Pancreas (tissue), 10 donors: Measurements from ENCODE around the gene BARX1. TPM values are rescaled to one million over a fixed set of nuclear protein-coding genes. Genes with fewer than 3 reads are reported as not detected.
A peak's percentile ranks its signal among the peaks of the same experiment; 100 is the strongest.

Experiments used
- ATAC-seq, 4 donors: fragments of 200-7000 bp; cut with Tn5 transposase; one replicate each; pipeline versions ENCODE4 v1.8.0 to v1.9.1; 2020; ENCODE audit warnings: mild to moderate bottlenecking in 4 of 4, moderate library complexity in 4 of 4
- DNase-seq, 6 donors: peaks; one replicate each; pipeline ENCODE4 v3.0.0-alpha.2; 2020
- FAIRE-seq: peaks from 2 replicates; lab custom pipeline; 2012; peaks lifted over from hg19 to GRCh38; lab: Jason Lieb, UNC
- H3K27ac ChIP-seq, 4 donors: fragments of 200-600 bp; sonication (generic); 1 replicate in 3 of 4; 2 replicates in 1 of 4; pipeline versions ENCODE4 v1.5.0 to v1.8.0; 2020
- H3K27me3 ChIP-seq, 4 donors: fragments of 200-600 bp; one replicate each; pipeline ENCODE4 v1.8.0; 2021
- H3K36me3 ChIP-seq, 3 donors: fragments of 200-600 bp; sonication (generic) in 1 of 3; one replicate each; pipeline versions ENCODE4 v1.5.0 to v1.8.0; 2020 to 2021
- H3K4me1 ChIP-seq, 3 donors: fragments of 200-600 bp; one replicate each; pipeline ENCODE4 v1.8.0; 2021
- H3K4me3 ChIP-seq, 4 donors: fragments of 200-600 bp; sonication (generic) in 2 of 4; one replicate each; pipeline versions ENCODE4 v1.5.0 to v1.8.0; 2020 to 2021
- H3K9me3 ChIP-seq, 4 donors: fragments of 200-600 bp; one replicate each; pipeline ENCODE4 v1.8.0; 2021
- WGBS, 2 donors: extraction: QIAGEN DNeasy Blood & Tissue Kit; methylation state at CpG; one replicate each; pipeline ENCODE4 v1.1.7; 2013; 5-methylcytosine and 5-hydroxymethylcytosine counted together
- intact Hi-C, 3 donors: fragments of 100-400 bp; cut with DNase I; formaldehyde crosslinking; loops; one replicate each; pipeline versions ENCODE4 v1.11.1 to v1.14.2; 2022
- polyA plus RNA-seq, 2 donors: library from polyadenylated mRNA; stranded (reverse); fragments of 200-250 nt; gene quantifications; one replicate each; pipeline ENCODE4 v1.2.3, GENCODE V29; 2013
- total RNA-seq, 6 donors: library from RNA; stranded (reverse); fragmentation: NEBNext Ultra II Directional in 4 of 6; extraction: Animal tissue kit (Norgen Biotek cat#: 25700) in 4 of 6; gene quantifications; one replicate each; pipeline versions ENCODE4 v1.2.1 to v1.2.4, GENCODE V29; 2021 to 2023
- TF ChIP-seq, protein P1 (sequence below), 4 donors: fragments of 200-600 bp; sonication (generic) in 3 of 4; IDR thresholded peaks; one replicate each; pipeline versions ENCODE4 v1.5.0 to v1.8.0; 2021; ENCODE audit warnings: antibody characterized with exemption in 4 of 4
- donor health status: healthy with polysubstance abuse.
- donor health status: DM: no; HTN: no; CAD: no; lungs with moderate emphysema.
- donor health status: DM: no; HTN: no; CAD: no.
- donor health status: control.
- donor health status: control.
- donor health status: Bipolar disorder and iron deficiency.
- donor health status: DM: yes; HTN: yes; CAD: no.
- donor health status: DM: no; HTN: no; CAD: no.
- donor health status: DM: no; HTN: no; CAD: no.
- donor health status: DM: yes; HTN: yes; CAD: no.

BARX1 gene
- total and polyA plus RNA-seq, 8 donors = 0.19 to 3.7 (median 1.1) TPM; not detected in 3

- FAIRE-seq (no peak), ATAC-seq (no peak), DNase-seq (peak in 1 of 6 donors; percentile 46)
- Histone ChIP-seq H3K36me3 (no peaks in the 10 kb centered on the region), H3K4me1 (no peaks in the 10 kb centered on the region), H3K4me3 (no peak overlapping the region), H3K9me3 (no peaks in the 10 kb centered on the region), H3K27ac (no peak overlapping the region), H3K27me3 (no peaks in the 10 kb centered on the region)
- intact Hi-C loops = no loop called here
- 77 to 83% methylated on average over 10 of the region's 10 CpGs for WGBS, 2 donors
- TF ChIP-seq, protein P1, sequence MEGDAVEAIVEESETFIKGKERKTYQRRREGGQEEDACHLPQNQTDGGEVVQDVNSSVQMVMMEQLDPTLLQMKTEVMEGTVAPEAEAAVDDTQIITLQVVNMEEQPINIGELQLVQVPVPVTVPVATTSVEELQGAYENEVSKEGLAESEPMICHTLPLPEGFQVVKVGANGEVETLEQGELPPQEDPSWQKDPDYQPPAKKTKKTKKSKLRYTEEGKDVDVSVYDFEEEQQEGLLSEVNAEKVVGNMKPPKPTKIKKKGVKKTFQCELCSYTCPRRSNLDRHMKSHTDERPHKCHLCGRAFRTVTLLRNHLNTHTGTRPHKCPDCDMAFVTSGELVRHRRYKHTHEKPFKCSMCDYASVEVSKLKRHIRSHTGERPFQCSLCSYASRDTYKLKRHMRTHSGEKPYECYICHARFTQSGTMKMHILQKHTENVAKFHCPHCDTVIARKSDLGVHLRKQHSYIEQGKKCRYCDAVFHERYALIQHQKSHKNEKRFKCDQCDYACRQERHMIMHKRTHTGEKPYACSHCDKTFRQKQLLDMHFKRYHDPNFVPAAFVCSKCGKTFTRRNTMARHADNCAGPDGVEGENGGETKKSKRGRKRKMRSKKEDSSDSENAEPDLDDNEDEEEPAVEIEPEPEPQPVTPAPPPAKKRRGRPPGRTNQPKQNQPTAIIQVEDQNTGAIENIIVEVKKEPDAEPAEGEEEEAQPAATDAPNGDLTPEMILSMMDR (IDR thresholded peaks at IDR 0.05) = no peak
These were observed 51.1 kb downstream of the BARX1 start for GRCh38 chr9:93903886-93904648.

DNA sequence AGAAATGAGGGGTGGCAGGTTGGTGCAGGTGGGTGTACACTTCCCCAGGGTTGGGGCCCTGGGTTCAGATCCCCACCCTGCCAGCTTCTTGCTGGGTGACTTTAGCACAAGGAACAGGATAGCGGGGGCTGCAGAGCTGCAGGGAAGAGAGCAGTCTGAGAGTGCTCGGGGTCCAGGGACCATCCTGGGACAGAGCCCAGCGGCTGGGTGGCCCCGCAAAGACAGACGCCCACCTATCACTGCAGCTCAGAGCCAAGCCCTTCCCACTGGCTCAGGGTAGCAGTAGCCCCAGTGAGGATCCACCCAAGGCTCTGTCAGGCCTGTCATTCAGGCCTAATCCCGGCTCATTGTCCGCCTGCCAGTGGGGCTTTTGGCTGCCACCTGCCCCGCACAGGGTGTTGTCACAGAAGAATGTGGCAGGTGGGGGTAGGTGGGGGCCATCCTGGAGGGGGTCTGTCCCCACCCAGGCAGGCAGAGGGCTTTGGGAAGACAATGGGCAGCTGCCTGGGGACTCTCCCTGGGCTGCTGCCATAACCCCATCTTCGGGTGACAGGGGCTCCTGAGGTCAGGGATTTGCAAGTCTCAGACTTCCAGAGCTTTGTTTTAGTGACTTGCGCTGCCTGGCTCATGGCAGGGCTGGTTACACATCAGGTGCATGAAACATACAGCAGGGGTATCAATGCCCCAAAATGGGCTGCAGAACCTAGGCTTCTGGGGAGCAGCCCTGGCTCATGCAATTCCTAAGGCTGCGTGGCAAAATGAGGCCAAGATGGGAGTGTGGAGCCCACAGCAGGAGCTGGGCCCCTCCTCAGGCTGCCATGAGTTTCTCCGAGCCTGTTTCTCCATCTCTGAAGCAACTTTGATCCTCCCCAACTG, 52.1 kb downstream of the BARX1 start:
- 86 to 90% methylated on average over 12 of the region's 12 CpGs for WGBS, 2 donors
- intact Hi-C loops = no loop called here
- TF ChIP-seq, protein P1 (IDR thresholded peaks at IDR 0.05) = no peak

DNA sequence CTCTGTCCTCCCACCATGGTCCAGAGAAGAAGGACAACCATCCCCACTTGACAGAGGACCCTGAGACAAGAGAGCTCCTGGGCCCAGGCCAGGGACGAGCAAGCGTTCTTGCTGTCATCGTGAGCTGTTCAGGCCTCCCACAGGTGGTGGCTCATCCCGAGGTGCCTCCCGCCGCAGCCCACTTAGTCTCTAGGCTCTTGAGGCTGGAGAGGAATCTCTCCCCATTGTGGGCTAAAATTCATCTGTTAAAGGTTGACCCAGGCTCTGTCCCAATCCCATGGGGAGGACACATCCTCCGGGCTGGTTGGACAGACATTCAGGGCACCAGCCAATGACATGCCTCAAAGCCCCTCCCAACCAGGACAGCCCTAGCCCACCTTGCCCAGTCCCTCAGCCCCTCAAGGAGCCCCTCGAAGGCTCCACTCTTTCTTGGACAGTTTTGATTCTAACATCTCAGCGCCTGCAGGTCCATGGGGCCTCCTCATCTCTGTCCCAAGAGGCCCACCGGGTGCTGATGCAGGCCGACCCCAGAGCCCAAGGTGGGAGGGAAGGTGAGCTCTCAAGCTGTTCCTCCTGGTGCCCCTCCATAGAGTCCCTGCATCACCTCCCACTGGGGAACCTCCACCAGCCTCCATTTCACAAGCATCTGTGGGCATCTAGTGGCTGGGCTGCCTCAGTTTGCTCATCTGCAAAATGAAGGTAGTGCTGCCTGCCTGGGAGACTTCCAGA, 52.9 kb downstream of the BARX1 start:
- Histone ChIP-seq H3K36me3 (no peaks in the 10 kb centered on the region), H3K27me3 (no peaks in the 10 kb centered on the region), H3K27ac (no peak overlapping the region), H3K9me3 (no peaks in the 10 kb centered on the region), H3K4me3 (no peak overlapping the region), H3K4me1 (no peaks in the 10 kb centered on the region)
- ATAC-seq = no peak
- 88 to 90% methylated on average over 11 of the region's 11 CpGs for WGBS, 2 donors
- no peak for FAIRE-seq
- peak in 1 of 6 donors; percentile 41 for DNase-seq
- intact Hi-C loops = no loop called here
- TF ChIP-seq, protein P1 (IDR thresholded peaks at IDR 0.05) = no peak

More for the DNA sequence above, 52.1 kb downstream of the BARX1 start:
- no peaks in the 10 kb centered on the region for H3K9me3 ChIP-seq
- no peak overlapping the region for H3K27ac ChIP-seq
- no peak overlapping the region for H3K4me3 ChIP-seq
- H3K4me1 ChIP-seq = no peaks in the 10 kb centered on the region
- no peak for ATAC-seq
- no peaks in the 10 kb centered on the region for H3K36me3 ChIP-seq
- DNase-seq = peak in 1 of 6 donors; percentile 4
- no peak for FAIRE-seq
- H3K27me3 ChIP-seq = no peaks in the 10 kb centered on the region

Other genes with a start within 250 kb of the BARX1 start
- 1 to 10 TPM; 2.6 to 5.6 (median 4.2) TPM for gene PTPDC1, start 129.1 kb upstream of the BARX1 start, total RNA-seq
- 1 to 10 TPM; 2.4 to 4.2 TPM for gene PTPDC1, start 129.1 kb upstream of the BARX1 start, polyA plus RNA-seq